Measurements from ENCODE around the gene COPS3.

COPS3 gene

GRCh38 chr17:17225901-17226300 lies 55.1 kb downstream of the COPS3 start:
- no peak overlapping the region for H3K9ac ChIP-seq (ENCODE audit: insufficient read length)
- TF ChIP-seq FOXP2 (optimal IDR thresholded peaks at IDR 0.05; ENCODE audit: control extremely low read depth, extremely low read length, insufficient read depth) (no peak), EZH2 (IDR thresholded peaks at IDR 0.05) (no peak), POLR2AphosphoS5 (IDR thresholded peaks at IDR 0.05; ENCODE audit: borderline replicate concordance, low read depth, low read length) (no peak)
- H3K27ac ChIP-seq = no peak overlapping the region
- no peak for DNase-seq (ENCODE audit: low read depth, low spot score)
- no peaks in the 10 kb centered on the region for H3K9me3 ChIP-seq (ENCODE audit: low read depth, low read length)
- H3K36me3 ChIP-seq (ENCODE audit: insufficient read depth, low read length) = peaks cover 76% of the 10 kb centered on the region; the same call in 1 of the 2 replicates
- H3K4me3 ChIP-seq = no peak overlapping the region

GRCh38 chr17:17224137-17224536 lies 56.9 kb downstream of the COPS3 start:
- TF ChIP-seq POLR2AphosphoS5 (IDR thresholded peaks at IDR 0.05; ENCODE audit: borderline replicate concordance, low read depth, low read length) = no peak
- TF ChIP-seq EZH2 (IDR thresholded peaks at IDR 0.05) = no peak
- TF ChIP-seq FOXP2 (optimal IDR thresholded peaks at IDR 0.05; ENCODE audit: control extremely low read depth, extremely low read length, insufficient read depth) = no peak
- DNase-seq (ENCODE audit: low read depth, low spot score) = no peak
- H3K36me3 ChIP-seq (ENCODE audit: insufficient read depth, low read length) = peaks cover 76% of the 10 kb centered on the region; the same call in 1 of the 2 replicates
- H3K4me3 ChIP-seq = no peak overlapping the region
- no peaks in the 10 kb centered on the region for H3K9me3 ChIP-seq (ENCODE audit: low read depth, low read length)
- H3K27ac ChIP-seq = no peak overlapping the region
- no peak overlapping the region for H3K9ac ChIP-seq (ENCODE audit: insufficient read length)

- DNase-seq (ENCODE audit: low read depth, low spot score) = no peak
- peaks cover 74% of the 10 kb centered on the region; the same call in 1 of the 2 replicates for H3K36me3 ChIP-seq (ENCODE audit: insufficient read depth, low read length)
- TF ChIP-seq EZH2 (IDR thresholded peaks at IDR 0.05) (no peak), POLR2AphosphoS5 (IDR thresholded peaks at IDR 0.05; ENCODE audit: borderline replicate concordance, low read depth, low read length) (no peak), FOXP2 (optimal IDR thresholded peaks at IDR 0.05; ENCODE audit: control extremely low read depth, extremely low read length, insufficient read depth) (no peak)
- H3K9me3 ChIP-seq (ENCODE audit: low read depth, low read length) = no peaks in the 10 kb centered on the region
- no peak overlapping the region for H3K27ac ChIP-seq
- no peak overlapping the region for H3K4me3 ChIP-seq
- no peak overlapping the region for H3K9ac ChIP-seq (ENCODE audit: insufficient read length)
Measured at GRCh38 chr17:17223736-17224135, 57.3 kb downstream of the COPS3 start.

- TF ChIP-seq EZH2 (IDR thresholded peaks at IDR 0.05) = no peak
- no peak for TF ChIP-seq FOXP2 (optimal IDR thresholded peaks at IDR 0.05; ENCODE audit: control extremely low read depth, extremely low read length, insufficient read depth)
- TF ChIP-seq POLR2AphosphoS5 (IDR thresholded peaks at IDR 0.05; ENCODE audit: borderline replicate concordance, low read depth, low read length) = no peak
- Histone ChIP-seq H3K36me3 (ENCODE audit: insufficient read depth, low read length) (peaks cover 64% of the 10 kb centered on the region; the same call in 1 of the 2 replicates), H3K9me3 (ENCODE audit: low read depth, low read length) (no peaks in the 10 kb centered on the region), H3K4me3 (no peak overlapping the region), H3K9ac (ENCODE audit: insufficient read length) (no peak overlapping the region), H3K27ac (no peak overlapping the region)
- DNase-seq (ENCODE audit: low read depth, low spot score) = no peak
Measured at GRCh38 chr17:17221329-17221728, 59.7 kb downstream of the COPS3 start.

GRCh38 chr17:17220529-17220928 lies 60.5 kb downstream of the COPS3 start:
- DNase-seq (ENCODE audit: low read depth, low spot score) = no peak
- H3K36me3 ChIP-seq (ENCODE audit: insufficient read depth, low read length) = peaks cover 60% of the 10 kb centered on the region; the same call in 1 of the 2 replicates
- H3K4me3 ChIP-seq = no peak overlapping the region
- no peak overlapping the region for H3K9ac ChIP-seq (ENCODE audit: insufficient read length)
- H3K9me3 ChIP-seq (ENCODE audit: low read depth, low read length) = no peaks in the 10 kb centered on the region
- TF ChIP-seq POLR2AphosphoS5 (IDR thresholded peaks at IDR 0.05; ENCODE audit: borderline replicate concordance, low read depth, low read length) (no peak), EZH2 (IDR thresholded peaks at IDR 0.05) (no peak), FOXP2 (optimal IDR thresholded peaks at IDR 0.05; ENCODE audit: control extremely low read depth, extremely low read length, insufficient read depth) (no peak)
- no peak overlapping the region for H3K27ac ChIP-seq

- no peaks in the 10 kb centered on the region for H3K9me3 ChIP-seq (ENCODE audit: low read depth, low read length)
- H3K4me3 ChIP-seq = no peak overlapping the region
- DNase-seq (ENCODE audit: low read depth, low spot score) = no peak
- TF ChIP-seq POLR2AphosphoS5 (IDR thresholded peaks at IDR 0.05; ENCODE audit: borderline replicate concordance, low read depth, low read length) (no peak), FOXP2 (optimal IDR thresholded peaks at IDR 0.05; ENCODE audit: control extremely low read depth, extremely low read length, insufficient read depth) (no peak), EZH2 (IDR thresholded peaks at IDR 0.05) (no peak)
- no peak overlapping the region for H3K27ac ChIP-seq
- H3K9ac ChIP-seq (ENCODE audit: insufficient read length) = no peak overlapping the region
- peaks cover 56% of the 10 kb centered on the region; the same call in 1 of the 2 replicates for H3K36me3 ChIP-seq (ENCODE audit: insufficient read depth, low read length)
Measured at GRCh38 chr17:17217995-17218394, 63.1 kb downstream of the COPS3 start.

GRCh38 chr17:17216776-17217175 lies 64.3 kb downstream of the COPS3 start:
- DNase-seq (ENCODE audit: low read depth, low spot score) = no peak
- TF ChIP-seq POLR2AphosphoS5 (IDR thresholded peaks at IDR 0.05; ENCODE audit: borderline replicate concordance, low read depth, low read length) (no peak), FOXP2 (optimal IDR thresholded peaks at IDR 0.05; ENCODE audit: control extremely low read depth, extremely low read length, insufficient read depth) (no peak), EZH2 (IDR thresholded peaks at IDR 0.05) (no peak)

GRCh38 chr17:17216236-17216635 lies 64.8 kb downstream of the COPS3 start:
- DNase-seq (ENCODE audit: low read depth, low spot score) = no peak
- no peak overlapping the region for H3K9ac ChIP-seq (ENCODE audit: insufficient read length)
- H3K36me3 ChIP-seq (ENCODE audit: insufficient read depth, low read length) = peaks cover 45% of the 10 kb centered on the region; the same call in 1 of the 2 replicates
- H3K27ac ChIP-seq = no peak overlapping the region
- no peak overlapping the region for H3K4me3 ChIP-seq
- no peaks in the 10 kb centered on the region for H3K9me3 ChIP-seq (ENCODE audit: low read depth, low read length)
- TF ChIP-seq POLR2AphosphoS5 (IDR thresholded peaks at IDR 0.05; ENCODE audit: borderline replicate concordance, low read depth, low read length) = no peak
- TF ChIP-seq EZH2 (IDR thresholded peaks at IDR 0.05) = no peak
- TF ChIP-seq FOXP2 (optimal IDR thresholded peaks at IDR 0.05; ENCODE audit: control extremely low read depth, extremely low read length, insufficient read depth) = no peak

More at GRCh38 chr17:17216776-17217175, 64.3 kb downstream of the COPS3 start:
- Histone ChIP-seq H3K9me3 (ENCODE audit: low read depth, low read length) (no peaks in the 10 kb centered on the region), H3K27ac (no peak overlapping the region), H3K9ac (ENCODE audit: insufficient read length) (no peak overlapping the region), H3K4me3 (no peak overlapping the region), H3K36me3 (ENCODE audit: insufficient read depth, low read length) (peaks cover 50% of the 10 kb centered on the region; the same call in 1 of the 2 replicates)

- DNase-seq (ENCODE audit: low read depth, low spot score) = no peak
Measured at GRCh38 chr17:17215575-17215974, 65.5 kb downstream of the COPS3 start.

More at GRCh38 chr17:17215575-17215974, 65.5 kb downstream of the COPS3 start:
- H3K9ac ChIP-seq (ENCODE audit: insufficient read length) = no peak overlapping the region
- H3K36me3 ChIP-seq (ENCODE audit: insufficient read depth, low read length) = peaks cover 38% of the 10 kb centered on the region; the same call in 1 of the 2 replicates
- H3K4me3 ChIP-seq = no peak overlapping the region
- H3K9me3 ChIP-seq (ENCODE audit: low read depth, low read length) = no peaks in the 10 kb centered on the region
- TF ChIP-seq EZH2 (IDR thresholded peaks at IDR 0.05) = no peak
- TF ChIP-seq FOXP2 (optimal IDR thresholded peaks at IDR 0.05; ENCODE audit: control extremely low read depth, extremely low read length, insufficient read depth) = no peak
- no peak for TF ChIP-seq POLR2AphosphoS5 (IDR thresholded peaks at IDR 0.05; ENCODE audit: borderline replicate concordance, low read depth, low read length)
- no peak overlapping the region for H3K27ac ChIP-seq

Data from SK-N-MC (cell line).